Measurements from ENCODE around the gene REV1. TPM values are rescaled to one million over a fixed set of nuclear protein-coding genes. Genes with fewer than 3 reads are reported as not detected.

The REV1 gene
- total RNA-seq, 6 experiments from 2014 or later = 12.6 to 21.6 (median 13.6) TPM

DNA sequence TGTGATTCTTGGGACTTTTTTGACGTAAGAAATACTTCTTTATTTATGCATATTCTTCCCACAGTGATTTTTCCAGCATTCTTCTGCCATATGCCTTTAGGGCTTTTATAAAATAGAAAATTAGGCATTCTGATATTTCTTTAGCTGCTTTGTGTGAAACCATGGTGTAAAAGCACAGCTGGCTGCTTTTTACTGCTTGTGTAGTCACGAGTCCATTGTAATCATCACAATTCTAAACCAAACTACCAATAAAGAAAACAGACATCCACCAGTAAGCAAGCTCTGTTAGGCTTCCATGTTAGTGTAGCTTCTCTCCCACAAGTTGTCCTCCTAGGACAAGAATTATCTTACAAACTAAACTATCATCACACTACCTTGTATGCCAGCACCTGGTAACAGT is 90.0 kb downstream of the REV1 start:
- 100% methylated on average over 2 of the region's 2 CpGs for WGBS (ENCODE audit: insufficient coverage, low coverage, low lambda C conversion rate, missing lambda C conversion rate)
- TF ChIP-seq POLR2A (IDR thresholded peaks at IDR 0.05) (no peak), CTCF (IDR thresholded peaks at IDR 0.05) (no peak)
- Histone ChIP-seq H3K27me3 (no peaks in the 10 kb centered on the region), H3K27ac (no peak overlapping the region), H3K36me3 (peaks cover 0 to 76% (median 28%) of the 10 kb centered on the region in 4 donors), H3K9me3 (no peaks in the 10 kb centered on the region), H3K4me1 (peaks cover 0 to 8% (median 0%) of the 10 kb centered on the region in 4 donors), H3K4me3 (no peak overlapping the region)
- ATAC-seq (no peak), DNase-seq (no peak)
- intact Hi-C loops (cut with DNase I) = no loop called here

DNA sequence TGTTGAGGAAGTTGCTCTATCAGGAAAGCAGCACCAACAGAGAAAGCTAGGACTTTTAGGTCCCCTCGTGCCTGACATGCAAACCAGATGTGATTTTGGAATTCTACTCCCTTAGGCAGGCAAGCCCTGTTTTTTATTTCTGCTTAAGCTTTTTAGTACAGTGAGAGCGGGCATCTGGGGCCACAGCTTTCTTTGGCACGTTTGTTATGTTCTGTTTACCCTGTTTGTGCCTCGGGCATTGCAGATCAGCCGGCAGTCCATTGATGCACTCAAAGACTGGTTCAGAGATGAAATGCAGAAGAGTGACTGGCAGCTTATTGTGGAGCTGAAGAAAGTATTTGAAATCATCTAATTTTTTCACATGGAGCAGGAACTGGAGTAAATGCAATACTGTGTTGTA is 90.8 kb downstream of the REV1 start:
- H3K4me1 ChIP-seq = peaks cover 0 to 8% (median 0%) of the 10 kb centered on the region in 4 donors
- intact Hi-C loops (cut with DNase I) = no loop called here
- ATAC-seq (peak in 3 of 4 donors; percentile 45 to 52 (median 50)), DNase-seq (no peak)
- peaks cover 0 to 78% (median 23%) of the 10 kb centered on the region in 4 donors for H3K36me3 ChIP-seq
- WGBS (ENCODE audit: insufficient coverage, low coverage, low lambda C conversion rate, missing lambda C conversion rate) = 36% methylated on average over 4 of the region's 5 CpGs
- H3K9me3 ChIP-seq = no peaks in the 10 kb centered on the region
- no peak overlapping the region for H3K27ac ChIP-seq
- H3K4me3 ChIP-seq = no peak overlapping the region
- TF ChIP-seq CTCF (IDR thresholded peaks at IDR 0.05) (no peak), POLR2A (IDR thresholded peaks at IDR 0.05) (no peak)
- H3K27me3 ChIP-seq = no peaks in the 10 kb centered on the region

- ATAC-seq = no peak
- WGBS (ENCODE audit: insufficient coverage, low coverage, low lambda C conversion rate, missing lambda C conversion rate) = 98% methylated on average over 3 of the region's 5 CpGs
- Histone ChIP-seq H3K36me3 (peaks cover 0 to 75% (median 19%) of the 10 kb centered on the region in 4 donors), H3K27ac (no peak overlapping the region), H3K4me3 (no peak overlapping the region), H3K4me1 (peaks cover 0 to 6% (median under 1%) of the 10 kb centered on the region in 4 donors), H3K27me3 (no peaks in the 10 kb centered on the region), H3K9me3 (no peaks in the 10 kb centered on the region)
- TF ChIP-seq POLR2A (IDR thresholded peaks at IDR 0.05) = no peak
- intact Hi-C loops (cut with DNase I) = no loop called here
- no peak for DNase-seq
These were observed 91.5 kb downstream of the REV1 start for GRCh38 chr2:99398303-99398702.

GRCh38 chr2:99397266-99397920 is 92.4 kb downstream of the REV1 start:
- peaks cover 0 to 67% (median 15%) of the 10 kb centered on the region in 4 donors for H3K36me3 ChIP-seq
- 73% methylated on average over 3 of the region's 3 CpGs for WGBS (ENCODE audit: insufficient coverage, low coverage, low lambda C conversion rate, missing lambda C conversion rate)

More at GRCh38 chr2:99397266-99397920, 92.4 kb downstream of the REV1 start:
- intact Hi-C loops (cut with DNase I) = no loop called here
- Histone ChIP-seq H3K9me3 (no peaks in the 10 kb centered on the region), H3K27me3 (no peaks in the 10 kb centered on the region), H3K4me1 (peaks cover 0 to 10% (median 3%) of the 10 kb centered on the region in 4 donors), H3K27ac (no peak overlapping the region), H3K4me3 (no peak overlapping the region)
- TF ChIP-seq CTCF (IDR thresholded peaks at IDR 0.05) = no peak
- no peak for TF ChIP-seq POLR2A (IDR thresholded peaks at IDR 0.05)
- ATAC-seq = no peak
- DNase-seq = no peak
